Neuron (in vitro differentiated cells): Measurements from ENCODE around the gene C1QBP.

Experiments
- H2AFZ ChIP-seq: one replicate; pipeline ENCODE4 v1.6.1; 2013; ENCODE audit warnings: low read depth, mild to moderate bottlenecking, inconsistent platforms, low read length, moderate library complexity
- H3K27me3 ChIP-seq: one replicate; pipeline ENCODE4 v1.6.1; 2013; ENCODE audit warnings: low read length; ENCODE audit not compliant: insufficient read depth
- H3K36me3 ChIP-seq: one replicate; pipeline ENCODE4 v1.6.1; 2013; ENCODE audit warnings: low read length; ENCODE audit not compliant: insufficient read depth
- H3K4me1 ChIP-seq: one replicate; pipeline ENCODE4 v1.6.1; 2013; ENCODE audit warnings: low read length; ENCODE audit not compliant: insufficient read depth
- H3K4me3 ChIP-seq: 2 replicates; pipeline ENCODE4 v1.5.1; 2013; ENCODE audit warnings: mild to moderate bottlenecking, low read length, moderate library complexity
- H3K9me3 ChIP-seq: one replicate; pipeline ENCODE4 v1.6.1; 2013; ENCODE audit warnings: low read length

The C1QBP gene

GRCh38 chr17:5424909-5425308 lies 14.0 kb downstream of the C1QBP start:
- Histone ChIP-seq H3K36me3 (peaks cover 78% of the 10 kb centered on the region), H3K9me3 (no peaks in the 10 kb centered on the region), H2AFZ (no peak overlapping the region), H3K27me3 (no peaks in the 10 kb centered on the region), H3K4me3 (no peak overlapping the region), H3K4me1 (peaks cover 13% of the 10 kb centered on the region)

- H3K4me3 ChIP-seq, result no peak overlapping the region
- no peaks in the 10 kb centered on the region for H3K9me3 ChIP-seq
- H3K4me1 ChIP-seq, result peaks cover 19% of the 10 kb centered on the region
- H3K36me3 ChIP-seq, result peaks cover 54% of the 10 kb centered on the region
- no peaks in the 10 kb centered on the region for H3K27me3 ChIP-seq
- H2AFZ ChIP-seq, result no peak overlapping the region
Observed at GRCh38 chr17:5422505-5422904, 16.4 kb downstream of the C1QBP start.

- peaks cover 23% of the 10 kb centered on the region for H3K4me1 ChIP-seq
- H2AFZ ChIP-seq, result peak within 1 kb of the TSS; percentile 73
- H3K9me3 ChIP-seq, result no peaks in the 10 kb centered on the region
- peak within 1 kb of the TSS; percentile 87 for H3K4me3 ChIP-seq
- peaks cover 52% of the 10 kb centered on the region for H3K36me3 ChIP-seq
- no peaks in the 10 kb centered on the region for H3K27me3 ChIP-seq
Observed at GRCh38 chr17:5419959-5420653, 18.8 kb downstream of the C1QBP start, which contains the start of gene RPAIN. TSS of gene RPAIN (plus strand) at chr17:5420182. CDS start at chr17:5420211, 29 bp downstream.

- Histone ChIP-seq H3K27me3 (no peaks in the 10 kb centered on the region), H2AFZ (peak within 1 kb of the TSS; percentile 73), H3K36me3 (peaks cover 49% of the 10 kb centered on the region), H3K9me3 (no peaks in the 10 kb centered on the region), H3K4me1 (peaks cover 23% of the 10 kb centered on the region), H3K4me3 (peak within 1 kb of the TSS; percentile 87)
Observed at GRCh38 chr17:5419356-5419958, 19.5 kb downstream of the C1QBP start, which contains the start of gene NUP88. TSS of gene NUP88 (minus strand) at chr17:5419662. CDS start at chr17:5419650, 12 bp downstream.

- H3K4me1 ChIP-seq, result peaks cover 23% of the 10 kb centered on the region
- H2AFZ ChIP-seq, result no peak overlapping the region
- peak overlapping the region; percentile 87 for H3K4me3 ChIP-seq
- peaks cover 48% of the 10 kb centered on the region for H3K36me3 ChIP-seq
- no peaks in the 10 kb centered on the region for H3K27me3 ChIP-seq
- no peaks in the 10 kb centered on the region for H3K9me3 ChIP-seq
Observed at GRCh38 chr17:5418858-5419355, 20.0 kb downstream of the C1QBP start.

GRCh38 chr17:5416901-5417300 lies 22.1 kb downstream of the C1QBP start:
- H3K9me3 ChIP-seq, result no peaks in the 10 kb centered on the region
- H3K4me1 ChIP-seq, result peaks cover 18% of the 10 kb centered on the region
- H3K36me3 ChIP-seq, result peaks cover 48% of the 10 kb centered on the region
- H2AFZ ChIP-seq, result no peak overlapping the region
- H3K27me3 ChIP-seq, result no peaks in the 10 kb centered on the region
- no peak overlapping the region for H3K4me3 ChIP-seq

- no peak overlapping the region for H2AFZ ChIP-seq
- H3K4me3 ChIP-seq, result no peak overlapping the region
- peaks cover 9% of the 10 kb centered on the region for H3K4me1 ChIP-seq
- peaks cover 66% of the 10 kb centered on the region for H3K36me3 ChIP-seq
- no peaks in the 10 kb centered on the region for H3K9me3 ChIP-seq
- H3K27me3 ChIP-seq, result no peaks in the 10 kb centered on the region
Observed at GRCh38 chr17:5413682-5414081, 25.3 kb downstream of the C1QBP start.

GRCh38 chr17:5410594-5411272 lies 28.2 kb downstream of the C1QBP start:
- Histone ChIP-seq H3K36me3 (peaks cover 86% of the 10 kb centered on the region), H2AFZ (no peak overlapping the region), H3K9me3 (no peaks in the 10 kb centered on the region), H3K4me1 (no peaks in the 10 kb centered on the region), H3K4me3 (no peak overlapping the region), H3K27me3 (no peaks in the 10 kb centered on the region)

- no peak overlapping the region for H3K4me3 ChIP-seq
- H2AFZ ChIP-seq, result no peak overlapping the region
- no peaks in the 10 kb centered on the region for H3K27me3 ChIP-seq
- H3K4me1 ChIP-seq, result no peaks in the 10 kb centered on the region
- peaks cover 89% of the 10 kb centered on the region for H3K36me3 ChIP-seq
- H3K9me3 ChIP-seq, result no peaks in the 10 kb centered on the region
Observed at GRCh38 chr17:5408186-5408585, 30.8 kb downstream of the C1QBP start.

GRCh38 chr17:5405400-5405799 lies 33.6 kb downstream of the C1QBP start:
- no peaks in the 10 kb centered on the region for H3K4me1 ChIP-seq

GRCh38 chr17:5399767-5400166 lies 39.2 kb downstream of the C1QBP start:
- peaks cover 85% of the 10 kb centered on the region for H3K36me3 ChIP-seq
- no peak overlapping the region for H2AFZ ChIP-seq

More at GRCh38 chr17:5405400-5405799, 33.6 kb downstream of the C1QBP start:
- Histone ChIP-seq H3K9me3 (no peaks in the 10 kb centered on the region), H2AFZ (no peak overlapping the region), H3K36me3 (peaks cover 89% of the 10 kb centered on the region), H3K27me3 (no peaks in the 10 kb centered on the region), H3K4me3 (no peak overlapping the region)

GRCh38 chr17:5396612-5397011 lies 42.3 kb downstream of the C1QBP start:
- no peak overlapping the region for H2AFZ ChIP-seq
- H3K36me3 ChIP-seq, result peaks cover 81% of the 10 kb centered on the region
- H3K4me3 ChIP-seq, result no peak overlapping the region
- no peaks in the 10 kb centered on the region for H3K27me3 ChIP-seq
- no peaks in the 10 kb centered on the region for H3K4me1 ChIP-seq
- no peaks in the 10 kb centered on the region for H3K9me3 ChIP-seq

More at GRCh38 chr17:5399767-5400166, 39.2 kb downstream of the C1QBP start:
- Histone ChIP-seq H3K4me3 (no peak overlapping the region), H3K9me3 (no peaks in the 10 kb centered on the region), H3K27me3 (no peaks in the 10 kb centered on the region), H3K4me1 (no peaks in the 10 kb centered on the region)

GRCh38 chr17:5391678-5392077 lies 47.3 kb downstream of the C1QBP start:
- no peaks in the 10 kb centered on the region for H3K9me3 ChIP-seq
- no peak overlapping the region for H2AFZ ChIP-seq
- no peaks in the 10 kb centered on the region for H3K27me3 ChIP-seq
- no peaks in the 10 kb centered on the region for H3K4me1 ChIP-seq
- no peak overlapping the region for H3K4me3 ChIP-seq
- H3K36me3 ChIP-seq, result peaks cover 75% of the 10 kb centered on the region
